SK-N-SH (cell line): ENCODE results near the gene KLHDC10. TPM values are rescaled to one million over a fixed set of nuclear protein-coding genes. Genes with fewer than 3 reads are reported as not detected.

Experiments used
- CTCF ChIA-PET: fragments of 300-600, 350-600 bp; formaldehyde crosslinking; extraction: SDS; loops from one replicate; lab custom pipeline; 2021; lab: Yijun Ruan, JAX
- POLR2A ChIA-PET: fragments of 350-600 bp; sonication (Branson Sonifier 250); formaldehyde crosslinking; extraction: SDS; loops from one replicate; lab custom pipeline; 2020; ENCODE audit warnings: antibody characterized with exemption, inconsistent platforms; lab: Yijun Ruan, JAX
- DNase-seq: peaks from one replicate; pipeline ENCODE4 v3.0.0; 2012
- H2AFZ ChIP-seq: fragments of 200-600 bp; sonication (generic); 2 replicates; pipeline ENCODE4 v1.8.1; 2016; ENCODE audit warnings: antibody characterized with exemption, mild to moderate bottlenecking, low read depth
- H3F3A ChIP-seq: fragments of 200-600 bp; sonication (generic); replicated peaks from 2 replicates; pipeline ENCODE3; 2016; ENCODE audit warnings: antibody characterized with exemption, mild to moderate bottlenecking; ENCODE audit not compliant: insufficient read depth
- H3K27ac ChIP-seq, 2 experiments: fragments of 200-500 bp in 1 of 2; fragments of 200-600 bp in 1 of 2; sonication (Bioruptor generic) in 1 of 2; sonication (generic), shearing (Covaris generic) in 1 of 2; 2 replicates each; pipeline versions ENCODE4 v1.5.1 to v1.6.1; 2014 to 2016; ENCODE audit warnings: low read depth in 2 of 2, inconsistent platforms in 1 of 2, low read length in 1 of 2, mild to moderate bottlenecking in 1 of 2, mixed read lengths in 1 of 2
- H3K27me3 ChIP-seq: fragments of 200-600 bp; sonication (generic), shearing (Covaris generic); 2 replicates; pipeline ENCODE4 v1.6.1; 2016; ENCODE audit warnings: mixed run types; ENCODE audit not compliant: insufficient read depth
- H3K36me3 ChIP-seq, 2 experiments: fragments of 200-500 bp in 1 of 2; fragments of 200-600 bp in 1 of 2; sonication (Bioruptor generic) in 1 of 2; sonication (generic) in 1 of 2; replicated peaks in 1 of 2; 2 replicates each; pipeline versions ENCODE3 to v1.5.1; 2014 to 2016; ENCODE audit warnings: low read length in 1 of 2, mild to moderate bottlenecking in 1 of 2; ENCODE audit not compliant: insufficient read depth in 2 of 2, control insufficient read depth in 1 of 2
- H3K4me1 ChIP-seq, 2 experiments: fragments of 200-500 bp in 1 of 2; fragments of 200-600 bp in 1 of 2; sonication (Bioruptor generic) in 1 of 2; sonication (generic), shearing (Covaris generic) in 1 of 2; 2 replicates each; pipeline versions ENCODE4 v1.5.1 to v1.6.1; 2014 to 2016; ENCODE audit warnings: low read depth in 1 of 2, low read length in 1 of 2, mixed run types in 1 of 2; ENCODE audit not compliant: insufficient read depth in 2 of 2, control insufficient read depth in 1 of 2
- H3K4me2 ChIP-seq: fragments of 200-600 bp; sonication (generic), shearing (Covaris generic); 2 replicates; pipeline ENCODE4 v1.6.1; 2017; ENCODE audit warnings: mixed run types
- H3K4me3 ChIP-seq, 2 experiments: fragments of 200-500 bp in 1 of 2; fragments of 200-600 bp in 1 of 2; sonication (Bioruptor generic) in 1 of 2; sonication (generic), shearing (Covaris generic) in 1 of 2; 2 replicates each; pipeline versions ENCODE4 v1.5.1 to v1.8.1; 2014 to 2016; ENCODE audit warnings: low read depth in 2 of 2, inconsistent platforms in 1 of 2, low read length in 1 of 2, mild to moderate bottlenecking in 1 of 2, mixed read lengths in 1 of 2, moderate library complexity in 1 of 2
- H3K79me2 ChIP-seq: fragments of 200-600 bp; sonication (generic); 2 replicates; pipeline ENCODE4 v1.8.1; 2017; ENCODE audit warnings: mild to moderate bottlenecking; ENCODE audit not compliant: insufficient read depth
- H3K9ac ChIP-seq: fragments of 200-600 bp; sonication (generic); 2 replicates; pipeline ENCODE4 v1.6.1; 2017; ENCODE audit warnings: mixed run types
- H3K9me2 ChIP-seq: fragments of 200-600 bp; sonication (generic); 2 replicates; pipeline ENCODE4 v1.6.1; 2017; ENCODE audit warnings: mixed run types
- H3K9me3 ChIP-seq: fragments of 200-600 bp; sonication (generic); 2 replicates; pipeline ENCODE4 v1.6.1; 2017; ENCODE audit warnings: mixed run types, mild to moderate bottlenecking, moderate library complexity
- H4K20me1 ChIP-seq: fragments of 200-600 bp; sonication (generic); 2 replicates; pipeline ENCODE4 v1.6.1; 2017; ENCODE audit warnings: mild to moderate bottlenecking, mixed run types; ENCODE audit not compliant: insufficient read depth
- CHD2 ChIP-seq: fragments of 150-350 bp; IDR thresholded peaks from 2 replicates; pipeline ENCODE4 v1.6.1; 2018; ENCODE audit warnings: low read length; ENCODE audit not compliant: partially characterized antibody
- ELF1 ChIP-seq: IDR thresholded peaks from 2 replicates; pipeline ENCODE4 v1.4.0; 2012
- FOXJ3 ChIP-seq: sonication (generic); formaldehyde crosslinking; IDR thresholded peaks from 2 replicates; pipeline ENCODE4 v1.5.1; 2020; ENCODE audit warnings: mild to moderate bottlenecking, missing genetic modification reagents
- FOXM1 ChIP-seq: IDR thresholded peaks from 2 replicates; pipeline ENCODE4 v1.4.0; 2012; ENCODE audit warnings: low read depth, mild to moderate bottlenecking
- GABPA ChIP-seq: IDR thresholded peaks from 2 replicates; pipeline ENCODE4 v1.4.0; 2012; ENCODE audit warnings: low read depth, mild to moderate bottlenecking
- JUND ChIP-seq: IDR thresholded peaks from 2 replicates; pipeline ENCODE4 v1.4.0; 2012
- MXI1 ChIP-seq: IDR thresholded peaks from 2 replicates; pipeline ENCODE4 v1.6.1; 2012; ENCODE audit warnings: mild to moderate bottlenecking, low read depth, low read length, improper control_type of control experiment
- NRF1 ChIP-seq: IDR thresholded peaks from 2 replicates; pipeline ENCODE4 v1.6.1; 2012; ENCODE audit warnings: low read depth, mild to moderate bottlenecking, low read length
- RAD21 ChIP-seq: IDR thresholded peaks from 2 replicates; pipeline ENCODE4 v1.6.1; 2012; ENCODE audit warnings: mild to moderate bottlenecking, low read length
- RCOR1 ChIP-seq: fragments of 150-350 bp; IDR thresholded peaks from 2 replicates; pipeline ENCODE4 v1.6.1; 2017; ENCODE audit warnings: antibody characterized with exemption, low read length
- RXRA ChIP-seq: IDR thresholded peaks from 2 replicates; pipeline ENCODE4 v1.4.0; 2012; ENCODE audit warnings: low read depth, mild to moderate bottlenecking, borderline replicate concordance
- SIN3A ChIP-seq: IDR thresholded peaks from 2 replicates; pipeline ENCODE4 v1.6.1; 2012; ENCODE audit warnings: low read depth, mild to moderate bottlenecking, low read length, moderate library complexity, borderline replicate concordance
- SMC3 ChIP-seq: IDR thresholded peaks from 2 replicates; pipeline ENCODE4 v1.6.1; 2012; ENCODE audit warnings: low read depth, low read length, improper control_type of control experiment
- TCF12 ChIP-seq: IDR thresholded peaks from 2 replicates; pipeline ENCODE4 v1.4.0; 2012
- TEAD4 ChIP-seq: IDR thresholded peaks from 2 replicates; pipeline ENCODE4 v1.4.0; 2012; ENCODE audit warnings: mild to moderate bottlenecking, borderline replicate concordance; ENCODE audit not compliant: insufficient read depth
- WGBS: methylation state at CpG from one replicate; pipeline ENCODE4 v1.1.6; 2017; ENCODE audit warnings: low lambda C conversion rate; 5-methylcytosine and 5-hydroxymethylcytosine counted together
- polyA plus RNA-seq, 3 experiments: library from polyadenylated mRNA; depleted of rRNA; stranded (reverse); fragments of >200 nt; gene quantifications; 2 replicates each; pipeline ENCODE4 v1.2.3, GENCODE V29; 2012
- TF ChIP-seq, protein P1 (sequence below): fragments of 200-600 bp; sonication (generic); IDR thresholded peaks from 2 replicates; pipeline ENCODE4 v1.6.1; 2017; ENCODE audit warnings: antibody characterized with exemption, mild to moderate bottlenecking, moderate library complexity
- TF ChIP-seq, protein P2 (sequence below): fragments of 150-350 bp; IDR thresholded peaks from 2 replicates; pipeline ENCODE4 v1.6.1; 2017; ENCODE audit warnings: antibody characterized with exemption, low read length, low read depth, borderline replicate concordance
- TF ChIP-seq, protein P3 (sequence below): IDR thresholded peaks from 2 replicates; pipeline ENCODE4 v1.4.0; 2012; ENCODE audit warnings: low read depth, borderline replicate concordance

Gene KLHDC10
- polyA plus RNA-seq, 1 of the 3 experiments (the other 2 are of a cell fraction): 15.9 TPM

DNA sequence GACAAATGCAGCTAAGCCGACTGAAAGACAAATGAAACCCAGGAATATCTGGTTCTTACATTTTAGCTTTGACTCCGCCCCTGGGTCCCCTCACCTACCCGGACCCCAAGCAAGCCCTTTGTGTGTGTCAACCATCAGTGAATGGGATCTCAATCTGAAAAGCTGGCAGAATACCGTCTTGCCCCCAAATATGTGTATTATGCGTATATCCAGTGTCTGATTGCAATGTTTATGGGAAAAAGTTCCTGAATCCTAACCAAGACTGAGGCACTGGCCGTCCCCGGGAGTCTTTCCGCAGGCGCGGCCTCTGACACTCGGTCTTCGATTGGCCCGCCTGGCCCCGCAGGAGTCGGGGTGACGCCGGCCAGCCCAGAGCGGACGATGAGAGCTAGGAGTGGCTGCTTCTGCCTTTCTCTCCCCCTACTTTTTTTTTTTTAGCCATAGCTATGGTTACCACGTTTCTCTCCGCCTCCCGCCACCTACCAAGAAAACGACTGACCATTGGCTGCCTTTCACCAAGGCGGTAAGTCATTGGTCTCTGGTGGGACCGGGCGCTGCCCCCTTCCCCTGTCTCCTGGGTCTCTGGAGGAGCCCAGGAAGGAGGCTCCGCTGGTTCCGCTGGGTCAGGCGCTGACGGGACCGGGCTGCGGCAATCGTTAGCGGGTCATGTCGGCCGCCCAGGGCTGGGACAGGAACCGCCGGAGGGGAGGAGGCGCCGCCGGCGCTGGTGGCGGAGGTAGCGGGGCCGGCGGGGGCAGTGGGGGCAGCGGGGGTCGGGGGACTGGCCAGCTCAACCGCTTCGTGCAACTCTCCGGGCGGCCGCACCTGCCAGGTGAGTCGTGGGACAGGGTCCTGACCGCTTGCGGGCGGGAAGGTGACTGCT is at the start of gene KLHDC10 (continued):
- TF ChIP-seq RCOR1: no peak
- TF ChIP-seq NRF1: peak; percentile 47; the same call in 1 of the 2 replicates
- TF ChIP-seq, protein P1, sequence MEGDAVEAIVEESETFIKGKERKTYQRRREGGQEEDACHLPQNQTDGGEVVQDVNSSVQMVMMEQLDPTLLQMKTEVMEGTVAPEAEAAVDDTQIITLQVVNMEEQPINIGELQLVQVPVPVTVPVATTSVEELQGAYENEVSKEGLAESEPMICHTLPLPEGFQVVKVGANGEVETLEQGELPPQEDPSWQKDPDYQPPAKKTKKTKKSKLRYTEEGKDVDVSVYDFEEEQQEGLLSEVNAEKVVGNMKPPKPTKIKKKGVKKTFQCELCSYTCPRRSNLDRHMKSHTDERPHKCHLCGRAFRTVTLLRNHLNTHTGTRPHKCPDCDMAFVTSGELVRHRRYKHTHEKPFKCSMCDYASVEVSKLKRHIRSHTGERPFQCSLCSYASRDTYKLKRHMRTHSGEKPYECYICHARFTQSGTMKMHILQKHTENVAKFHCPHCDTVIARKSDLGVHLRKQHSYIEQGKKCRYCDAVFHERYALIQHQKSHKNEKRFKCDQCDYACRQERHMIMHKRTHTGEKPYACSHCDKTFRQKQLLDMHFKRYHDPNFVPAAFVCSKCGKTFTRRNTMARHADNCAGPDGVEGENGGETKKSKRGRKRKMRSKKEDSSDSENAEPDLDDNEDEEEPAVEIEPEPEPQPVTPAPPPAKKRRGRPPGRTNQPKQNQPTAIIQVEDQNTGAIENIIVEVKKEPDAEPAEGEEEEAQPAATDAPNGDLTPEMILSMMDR: no peak
- TF ChIP-seq, protein P2, sequence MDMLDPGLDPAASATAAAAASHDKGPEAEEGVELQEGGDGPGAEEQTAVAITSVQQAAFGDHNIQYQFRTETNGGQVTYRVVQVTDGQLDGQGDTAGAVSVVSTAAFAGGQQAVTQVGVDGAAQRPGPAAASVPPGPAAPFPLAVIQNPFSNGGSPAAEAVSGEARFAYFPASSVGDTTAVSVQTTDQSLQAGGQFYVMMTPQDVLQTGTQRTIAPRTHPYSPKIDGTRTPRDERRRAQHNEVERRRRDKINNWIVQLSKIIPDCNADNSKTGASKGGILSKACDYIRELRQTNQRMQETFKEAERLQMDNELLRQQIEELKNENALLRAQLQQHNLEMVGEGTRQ: no peak
- TF ChIP-seq SMC3: no peak
- peak; percentile 96 for TF ChIP-seq CHD2
- TF ChIP-seq RXRA: no peak
- peak; percentile 95 for TF ChIP-seq MXI1
- no peak for TF ChIP-seq FOXM1
- TF ChIP-seq ELF1: peak; percentile 74
- TF ChIP-seq FOXJ3: no peak; the same call in 1 of the 2 replicates
- no peak for TF ChIP-seq TEAD4

DNA sequence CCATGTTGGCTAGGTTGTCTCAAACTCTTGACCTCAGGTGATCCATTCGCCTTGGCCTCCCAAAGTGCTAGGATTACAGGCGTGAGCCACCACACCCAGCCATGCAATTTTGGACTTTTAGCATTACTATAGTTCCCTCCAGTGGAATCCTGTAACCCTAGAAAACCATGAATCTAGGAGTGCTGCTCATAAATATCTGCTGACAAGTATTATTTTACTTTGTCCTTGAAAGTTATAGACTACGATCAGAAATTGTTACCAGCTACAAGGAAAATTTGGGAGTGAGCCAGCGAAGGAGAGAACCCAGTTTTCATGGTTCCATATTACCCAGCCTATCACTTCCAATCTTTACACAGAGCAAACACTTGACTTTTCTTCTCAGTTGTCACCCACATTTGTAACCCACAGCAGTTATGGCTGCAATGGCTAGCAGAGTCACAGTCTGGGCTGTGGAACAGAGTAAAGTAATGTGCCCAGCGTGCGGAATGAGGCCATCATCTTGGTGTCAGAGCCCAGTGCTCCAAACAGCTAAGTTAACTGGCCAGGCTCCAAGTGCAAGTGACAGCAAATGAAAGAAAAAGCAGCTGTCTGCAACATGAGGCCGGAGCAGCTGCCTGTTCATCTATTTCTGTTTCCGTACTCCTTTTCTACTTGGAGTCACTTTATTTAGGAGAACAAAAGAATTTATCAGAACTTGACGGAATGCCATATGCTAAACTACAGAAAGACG is 49.1 kb upstream of the KLHDC10 start:
- H3K9me3 ChIP-seq: no peaks in the 10 kb centered on the region
- H3K9ac ChIP-seq: no peak overlapping the region
- no peak overlapping the region for H3K4me3 ChIP-seq
- no peak overlapping the region for H3K4me2 ChIP-seq
- H3K79me2 ChIP-seq: no peaks in the 10 kb centered on the region
- H3K27me3 ChIP-seq: no peaks in the 10 kb centered on the region
- WGBS: 98% methylated on average over 10 of the region's 10 CpGs
- ChIA-PET CTCF (interaction anchor here (1.9 to 4.4 kb wide), 3 partner anchors 10 to 357 kb away, joined by 4 to 30 read pairs (median 5); no protein-coding TSS in a partner anchor), POLR2A (no interaction called here)
- H2AFZ ChIP-seq: no peak overlapping the region
- H3F3A ChIP-seq: peaks cover 9% of the 10 kb centered on the region
- H3K36me3 ChIP-seq: peaks cover 60 to 66% of the 10 kb centered on the region in 2 experiments
- no peaks in the 10 kb centered on the region for H3K9me2 ChIP-seq
- H3K4me1 ChIP-seq: peaks cover 5 to 7% of the 10 kb centered on the region in 2 experiments
- no peak for DNase-seq
- TF ChIP-seq RAD21 (no peak), JUND (no peak), SIN3A (no peak), NRF1 (no peak), TCF12 (no peak), GABPA (no peak)
- TF ChIP-seq, protein P3, sequence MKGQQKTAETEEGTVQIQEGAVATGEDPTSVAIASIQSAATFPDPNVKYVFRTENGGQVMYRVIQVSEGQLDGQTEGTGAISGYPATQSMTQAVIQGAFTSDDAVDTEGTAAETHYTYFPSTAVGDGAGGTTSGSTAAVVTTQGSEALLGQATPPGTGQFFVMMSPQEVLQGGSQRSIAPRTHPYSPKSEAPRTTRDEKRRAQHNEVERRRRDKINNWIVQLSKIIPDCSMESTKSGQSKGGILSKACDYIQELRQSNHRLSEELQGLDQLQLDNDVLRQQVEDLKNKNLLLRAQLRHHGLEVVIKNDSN: no peak
- no peak overlapping the region for H3K27ac ChIP-seq
- no peaks in the 10 kb centered on the region for H4K20me1 ChIP-seq
